T-helper 2 cell (primary cell): ENCODE results near the gene IMMP2L.

Experiments
- DNase-seq, 5 experiments: peaks; one replicate each; pipeline versions ENCODE4 v3.0.0 to v3.0.0-alpha.2; 2012 to 2022

The IMMP2L gene

GRCh38 chr7:111388912-111389311 is 173.4 kb downstream of the IMMP2L start:
- DNase-seq, result no peak

- DNase-seq, result no peak
Observed at GRCh38 chr7:111388016-111388415, 174.3 kb downstream of the IMMP2L start.

GRCh38 chr7:111384065-111384891 is 178.0 kb downstream of the IMMP2L start:
- DNase-seq, result no peak

- DNase-seq, result no peak
Observed at GRCh38 chr7:111383133-111383532, 179.2 kb downstream of the IMMP2L start.

- no peak for DNase-seq
Observed at GRCh38 chr7:111381590-111381989, 180.7 kb downstream of the IMMP2L start.

GRCh38 chr7:111380945-111381344 is 181.3 kb downstream of the IMMP2L start:
- no peak for DNase-seq

- no peak for DNase-seq
Observed at GRCh38 chr7:111374027-111374426, 188.3 kb downstream of the IMMP2L start.

GRCh38 chr7:111371437-111371836 is 190.9 kb downstream of the IMMP2L start:
- DNase-seq, result no peak

GRCh38 chr7:111370002-111370401 is 192.3 kb downstream of the IMMP2L start:
- DNase-seq, result no peak

GRCh38 chr7:111368381-111369065 is 193.8 kb downstream of the IMMP2L start:
- no peak for DNase-seq

GRCh38 chr7:111364413-111364812 is 197.9 kb downstream of the IMMP2L start:
- DNase-seq, result no peak

- DNase-seq, result no peak
Observed at GRCh38 chr7:111363099-111363498, 199.2 kb downstream of the IMMP2L start.

- no peak for DNase-seq
Observed at GRCh38 chr7:111362506-111363054, 199.7 kb downstream of the IMMP2L start.

- DNase-seq, result no peak
Observed at GRCh38 chr7:111358915-111359314, 203.4 kb downstream of the IMMP2L start.

GRCh38 chr7:111357691-111358090 is 204.6 kb downstream of the IMMP2L start:
- no peak for DNase-seq

- DNase-seq, result no peak
Observed at GRCh38 chr7:111356941-111357340, 205.4 kb downstream of the IMMP2L start.

GRCh38 chr7:111352319-111352718 is 210.0 kb downstream of the IMMP2L start:
- no peak for DNase-seq

GRCh38 chr7:111346219-111346618 is 216.1 kb downstream of the IMMP2L start:
- no peak for DNase-seq

GRCh38 chr7:111343017-111343416 is 219.3 kb downstream of the IMMP2L start:
- no peak for DNase-seq

- DNase-seq, result no peak
Observed at GRCh38 chr7:111339006-111339405, 223.3 kb downstream of the IMMP2L start.

GRCh38 chr7:111333010-111333409 is 229.3 kb downstream of the IMMP2L start:
- no peak for DNase-seq

- DNase-seq, result no peak
Observed at GRCh38 chr7:111330235-111330523, 232.1 kb downstream of the IMMP2L start.

- DNase-seq, result no peak
Observed at GRCh38 chr7:111329367-111330234, 232.7 kb downstream of the IMMP2L start.
